CD4-positive, alpha-beta memory T cell (primary cell): ENCODE results near the gene FHL1. TPM values are rescaled to one million over a fixed set of nuclear protein-coding genes. Genes with fewer than 3 reads are reported as not detected.

Source experiments
- CTCF ChIA-PET: fragments of 350-600 bp; sonication (Branson Sonifier 250); formaldehyde crosslinking; loops from one replicate; lab custom pipeline; 2021; ENCODE audit warnings: inconsistent platforms; ENCODE audit not compliant: partially characterized antibody; lab: Charles Lee
- POLR2A ChIA-PET: fragments of 350-600 bp; sonication (Branson Sonifier 250); formaldehyde crosslinking; loops from one replicate; lab custom pipeline; 2021; ENCODE audit not compliant: partially characterized antibody; lab: Charles Lee
- DNase-seq, 5 donors: peaks; one replicate each; pipeline versions ENCODE4 v3.0.0 to v3.0.0-alpha.2; 2020 to 2022; ENCODE audit warnings: mixed read lengths in 1 of 5
- H3K27ac ChIP-seq: one replicate; pipeline ENCODE4 v1.7.0; 2013; ENCODE audit warnings: low read depth, low read length
- H3K27me3 ChIP-seq: 2 replicates; pipeline ENCODE4 v1.7.0; 2013; ENCODE audit warnings: mild to moderate bottlenecking, low read length, moderate library complexity; ENCODE audit not compliant: insufficient read depth
- H3K36me3 ChIP-seq: 2 replicates; pipeline ENCODE4 v1.7.0; 2013; ENCODE audit warnings: mild to moderate bottlenecking, low read length, moderate library complexity; ENCODE audit not compliant: insufficient read depth
- H3K4me1 ChIP-seq: 2 replicates; pipeline ENCODE4 v1.7.0; 2013; ENCODE audit warnings: mild to moderate bottlenecking, low read length, moderate library complexity; ENCODE audit not compliant: insufficient read depth
- H3K4me3 ChIP-seq, 2 donors: one replicate each; pipeline ENCODE4 v1.7.0; 2013; ENCODE audit warnings: low read length in 2 of 2, mild to moderate bottlenecking in 1 of 2
- H3K9me3 ChIP-seq, 2 donors: one replicate each; pipeline ENCODE4 v1.7.0; 2013; ENCODE audit warnings: low read length in 2 of 2, control low read depth in 1 of 2; ENCODE audit not compliant: control insufficient read depth in 1 of 2
- H3K27ac Mint-ChIP-seq, 7 donors: one replicate each; pipeline ENCODE4 v1.8.0; 2020 to 2021; ENCODE audit warnings: mixed read lengths in 7 of 7, mild to moderate bottlenecking in 6 of 7, inconsistent platforms in 3 of 7, moderate library complexity in 3 of 7
- H3K27me3 Mint-ChIP-seq, 2 donors: one replicate each; pipeline ENCODE4 v1.8.0; 2020 to 2021; ENCODE audit warnings: mixed read lengths in 2 of 2
- H3K36me3 Mint-ChIP-seq, 2 donors: one replicate each; pipeline ENCODE4 v1.8.0; 2020 to 2021; ENCODE audit warnings: mixed read lengths in 2 of 2, inconsistent platforms in 1 of 2, mild to moderate bottlenecking in 1 of 2
- H3K4me1 Mint-ChIP-seq, 4 donors: one replicate each; pipeline ENCODE4 v1.8.0; 2020 to 2021; ENCODE audit warnings: mixed read lengths in 4 of 4, mild to moderate bottlenecking in 1 of 4
- H3K4me3 Mint-ChIP-seq, 8 donors: one replicate each; pipeline ENCODE4 v1.8.0; 2020 to 2021; ENCODE audit warnings: mixed read lengths in 8 of 8, mild to moderate bottlenecking in 7 of 8, moderate library complexity in 6 of 8, inconsistent platforms in 3 of 8
- H3K9me3 Mint-ChIP-seq, 8 donors: one replicate each; pipeline ENCODE4 v1.8.0; 2020 to 2021; ENCODE audit warnings: mixed read lengths in 8 of 8, mild to moderate bottlenecking in 5 of 8, inconsistent platforms in 3 of 8, moderate library complexity in 1 of 8
- intact Hi-C: fragments of 100-400 bp; cut with micrococcal nuclease; formaldehyde crosslinking; loops from one replicate; pipeline ENCODE4 v1.15.1; 2023
- polyA plus RNA-seq, 2 donors: library from polyadenylated mRNA; unstranded; fragments of 300-500 nt; fragmentation: Illumina TruSeq; gene quantifications; one replicate each; pipeline ENCODE4 v1.2.3, GENCODE V29; 2021
- total RNA-seq, 2 experiments: library from RNA; stranded (reverse); gene quantifications; one replicate each; pipeline ENCODE4 v1.2.3, GENCODE V29; 2021

Gene FHL1
- total and polyA plus RNA-seq, 4 experiments from 2014 or later: 32.3 to 58.3 (median 44.1) TPM

- ChIA-PET POLR2A (no interaction called here), CTCF (no interaction called here)
- Histone ChIP-seq H3K36me3 (no peaks in the 10 kb centered on the region), H3K27ac (no peak overlapping the region), H3K4me3 (no peak overlapping the region), H3K4me1 (no peaks in the 10 kb centered on the region), H3K9me3 (no peaks in the 10 kb centered on the region), H3K27me3 (no peaks in the 10 kb centered on the region)
- H3K27ac Mint-ChIP-seq: no peak overlapping the region
- no peaks in the 10 kb centered on the region for H3K4me1 Mint-ChIP-seq
- H3K4me3 Mint-ChIP-seq: no peak overlapping the region
- intact Hi-C loops: no loop called here
- peaks cover 0 to 3% (median 0%) of the 10 kb centered on the region in 8 donors for H3K9me3 Mint-ChIP-seq
- no peaks in the 10 kb centered on the region for H3K36me3 Mint-ChIP-seq
- no peak for DNase-seq
- H3K27me3 Mint-ChIP-seq: no peaks in the 10 kb centered on the region
Measured at GRCh38 chrX:136115126-136115903, 32.0 kb upstream of the FHL1 start.

GRCh38 chrX:136115904-136116297, 31.4 kb upstream of the FHL1 start:
- H3K9me3 Mint-ChIP-seq: no peaks in the 10 kb centered on the region
- no peaks in the 10 kb centered on the region for H3K4me1 Mint-ChIP-seq
- no peak overlapping the region for H3K4me3 ChIP-seq
- no peak for DNase-seq
- no peaks in the 10 kb centered on the region for H3K4me1 ChIP-seq
- no peak overlapping the region for H3K27ac Mint-ChIP-seq
- no peaks in the 10 kb centered on the region for H3K36me3 ChIP-seq
- intact Hi-C loops: no loop called here
- no peaks in the 10 kb centered on the region for H3K36me3 Mint-ChIP-seq
- H3K4me3 Mint-ChIP-seq: no peak overlapping the region
- no peaks in the 10 kb centered on the region for H3K27me3 Mint-ChIP-seq
- no peaks in the 10 kb centered on the region for H3K27me3 ChIP-seq
- CTCF ChIA-PET: no interaction called here
- no peaks in the 10 kb centered on the region for H3K9me3 ChIP-seq
- H3K27ac ChIP-seq: no peak overlapping the region
- POLR2A ChIA-PET: no interaction called here

- no peak overlapping the region for H3K27ac Mint-ChIP-seq
- Histone ChIP-seq H3K27ac (no peak overlapping the region), H3K27me3 (no peaks in the 10 kb centered on the region), H3K4me3 (no peak overlapping the region), H3K36me3 (no peaks in the 10 kb centered on the region), H3K4me1 (no peaks in the 10 kb centered on the region), H3K9me3 (no peaks in the 10 kb centered on the region)
- no peaks in the 10 kb centered on the region for H3K4me1 Mint-ChIP-seq
- H3K27me3 Mint-ChIP-seq: peaks cover 0 to 2% of the 10 kb centered on the region in 2 donors
- no peaks in the 10 kb centered on the region for H3K36me3 Mint-ChIP-seq
- CTCF ChIA-PET: no interaction called here
- H3K4me3 Mint-ChIP-seq: no peak overlapping the region
- DNase-seq: no peak
- POLR2A ChIA-PET: no interaction called here
- intact Hi-C loops: no loop called here
- no peaks in the 10 kb centered on the region for H3K9me3 Mint-ChIP-seq
Measured at GRCh38 chrX:136121788-136122187, 25.5 kb upstream of the FHL1 start.

- Mint-ChIP-seq H3K36me3 (no peaks in the 10 kb centered on the region), H3K4me1 (no peaks in the 10 kb centered on the region), H3K4me3 (no peak overlapping the region), H3K27ac (no peak overlapping the region), H3K27me3 (peaks cover 0 to 2% of the 10 kb centered on the region in 2 donors), H3K9me3 (no peaks in the 10 kb centered on the region)
- CTCF ChIA-PET: no interaction called here
- DNase-seq: no peak
- H3K27me3 ChIP-seq: no peaks in the 10 kb centered on the region
- no peaks in the 10 kb centered on the region for H3K36me3 ChIP-seq
- no peaks in the 10 kb centered on the region for H3K4me1 ChIP-seq
- POLR2A ChIA-PET: no interaction called here
- H3K9me3 ChIP-seq: no peaks in the 10 kb centered on the region
- intact Hi-C loops: no loop called here
- no peak overlapping the region for H3K27ac ChIP-seq
- no peak overlapping the region for H3K4me3 ChIP-seq
Measured at GRCh38 chrX:136122207-136122606, 25.1 kb upstream of the FHL1 start.

GRCh38 chrX:136125106-136125505, 22.2 kb upstream of the FHL1 start:
- Histone ChIP-seq H3K9me3 (no peaks in the 10 kb centered on the region), H3K4me1 (no peaks in the 10 kb centered on the region), H3K4me3 (no peak overlapping the region), H3K27ac (no peak overlapping the region), H3K36me3 (no peaks in the 10 kb centered on the region), H3K27me3 (no peaks in the 10 kb centered on the region)
- Mint-ChIP-seq H3K36me3 (no peaks in the 10 kb centered on the region), H3K4me1 (no peaks in the 10 kb centered on the region), H3K27me3 (peaks cover 0 to 2% of the 10 kb centered on the region in 2 donors), H3K27ac (no peak overlapping the region), H3K4me3 (no peak overlapping the region), H3K9me3 (no peaks in the 10 kb centered on the region)
- intact Hi-C loops: no loop called here
- ChIA-PET CTCF (no interaction called here), POLR2A (no interaction called here)
- no peak for DNase-seq

- DNase-seq: no peak
- ChIA-PET POLR2A (no interaction called here), CTCF (no interaction called here)
- Mint-ChIP-seq H3K27ac (no peak overlapping the region), H3K4me3 (no peak overlapping the region), H3K36me3 (no peaks in the 10 kb centered on the region), H3K4me1 (peaks cover 0 to 6% (median 1%) of the 10 kb centered on the region in 4 donors), H3K9me3 (no peaks in the 10 kb centered on the region), H3K27me3 (peaks cover 0 to 2% of the 10 kb centered on the region in 2 donors)
- Histone ChIP-seq H3K27me3 (no peaks in the 10 kb centered on the region), H3K4me3 (no peak overlapping the region), H3K9me3 (no peaks in the 10 kb centered on the region), H3K4me1 (no peaks in the 10 kb centered on the region), H3K27ac (no peak overlapping the region), H3K36me3 (no peaks in the 10 kb centered on the region)
- intact Hi-C loops: no loop called here
Measured at GRCh38 chrX:136126371-136126770, 21.0 kb upstream of the FHL1 start.

GRCh38 chrX:136126872-136127406, 20.4 kb upstream of the FHL1 start:
- CTCF ChIA-PET: no interaction called here
- Mint-ChIP-seq H3K9me3 (no peaks in the 10 kb centered on the region), H3K27me3 (peaks cover 0 to 2% of the 10 kb centered on the region in 2 donors), H3K36me3 (no peaks in the 10 kb centered on the region), H3K4me3 (no peak overlapping the region), H3K27ac (no peak overlapping the region), H3K4me1 (peaks cover 0 to 6% (median 2%) of the 10 kb centered on the region in 4 donors)
- Histone ChIP-seq H3K27ac (no peak overlapping the region), H3K9me3 (no peaks in the 10 kb centered on the region), H3K36me3 (no peaks in the 10 kb centered on the region), H3K27me3 (no peaks in the 10 kb centered on the region), H3K4me3 (no peak overlapping the region), H3K4me1 (no peaks in the 10 kb centered on the region)
- intact Hi-C loops: no loop called here
- POLR2A ChIA-PET: no interaction called here
- DNase-seq: no peak
